Measurements from ENCODE around the gene MDFIC2. TPM values are rescaled to one million over a fixed set of nuclear protein-coding genes. Genes with fewer than 3 reads are reported as not detected.

Gene MDFIC2
- total and polyA plus RNA-seq, 2 of the 13 experiments (the other 11 are each of a cell fraction or from before 2014, with no cell fraction given) = not detected

DNA sequence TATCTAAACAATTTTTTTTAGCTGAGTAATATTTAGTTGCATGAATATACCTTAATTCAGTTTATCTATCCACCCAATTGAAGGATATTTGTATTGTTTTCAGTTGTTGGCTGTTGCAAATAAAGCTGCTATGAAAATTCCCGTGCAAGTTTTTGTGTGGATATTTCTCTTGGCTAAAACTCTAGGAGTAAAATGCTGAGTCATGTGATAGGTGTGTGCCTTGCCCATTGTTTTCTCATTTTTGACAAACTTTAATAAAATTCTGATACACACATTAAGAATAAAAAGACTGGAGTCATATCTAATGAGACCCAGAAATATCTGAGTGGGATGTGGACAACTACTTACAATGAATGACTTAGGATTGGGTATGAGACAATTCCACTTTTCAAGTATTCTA lies 78.6 kb downstream of the MDFIC2 start (continued):
- TF ChIP-seq NFE2L2 (IDR thresholded peaks at IDR 0.05; ENCODE audit: low read length) = peak; percentile 81
- no peak for TF ChIP-seq ZNF790 (CRISPR knock-in tag; IDR thresholded peaks at IDR 0.05; ENCODE audit: borderline replicate concordance)
- peak; percentile 67 to 84 for TF ChIP-seq MAFK (conservative IDR thresholded peaks at IDR 0.05 in 1 of 2, IDR thresholded peaks at IDR 0.05 in 1 of 2; ENCODE audit: low read length in 2 of 2)
- no peak for TF ChIP-seq NR2F2 (IDR thresholded peaks at IDR 0.05; ENCODE audit: borderline replicate concordance, low read depth)

DNA sequence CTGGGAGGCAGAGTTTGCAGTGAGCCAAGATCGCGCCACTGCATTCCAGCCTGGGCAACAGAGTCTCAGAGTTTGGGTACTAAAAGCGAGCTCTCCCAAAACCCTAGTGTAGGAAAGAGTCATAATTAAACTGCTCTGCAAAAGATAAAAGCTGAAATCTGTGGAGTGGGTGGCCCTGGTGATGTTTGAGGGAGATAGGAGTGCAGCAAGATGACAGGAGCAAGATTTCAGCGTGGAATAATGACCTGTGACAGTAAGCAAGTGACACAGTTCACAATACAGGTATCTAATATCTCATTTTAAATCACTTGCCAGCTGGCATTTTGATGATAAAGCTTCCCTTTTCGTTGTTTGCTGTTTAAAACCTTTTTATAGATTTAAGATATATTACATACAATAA lies 79.3 kb downstream of the MDFIC2 start:
- no peaks in the 10 kb centered on the region for H3K79me2 ChIP-seq (ENCODE audit: insufficient read depth, low read length)
- H3K9ac ChIP-seq (ENCODE audit: insufficient read depth, low read depth, low read length) = no peak overlapping the region
- no peaks in the 10 kb centered on the region for H3K9me3 ChIP-seq (ENCODE audit: low read length)
- ATAC-seq (no peak), DNase-seq (ENCODE audit: low spot score) (no peak), FAIRE-seq (no peak)
- POLR2A ChIA-PET = no interaction called here
- CTCF ChIA-PET (ENCODE audit: low intra/inter-chr PET ratio, low total read pairs) = no interaction called here
- H3K4me1 ChIP-seq (ENCODE audit: insufficient read depth, low read length) = no peaks in the 10 kb centered on the region
- in situ Hi-C loops (cut with HindIII; ENCODE audit: extremely low pct_ligation_motif_present, low pct_unique_long_range_greater_than_20kb) = no loop called here
- no peak overlapping the region for H3K4me2 ChIP-seq (ENCODE audit: low read depth, low read length)
- H3K4me3 ChIP-seq (replicated peaks in 1 of 3; ENCODE audit: insufficient read depth in 1 of 3, low read depth in 2 of 3, low read length in 3 of 3) = no peak overlapping the region
- no peaks in the 10 kb centered on the region for H3K36me3 ChIP-seq (replicated peaks in 1 of 2; ENCODE audit: control insufficient read depth in 1 of 2, insufficient read depth in 2 of 2, low read length in 2 of 2)
- no peaks in the 10 kb centered on the region for H4K20me1 ChIP-seq (ENCODE audit: insufficient read depth, low read length)
- 6% methylated on average over 5 of the region's 5 CpGs for WGBS (ENCODE audit: low lambda C conversion rate)
- no peak overlapping the region for H2AFZ ChIP-seq (ENCODE audit: low read length)
- 0 out of 5 replicates have a peak, but pooled peaks cover 1 to 3% of the 10 kb centered on the region in 2 experiments for H3K27me3 ChIP-seq (ENCODE audit: control insufficient read depth in 1 of 2, insufficient read depth in 2 of 2, low read length in 2 of 2)
- no peak overlapping the region for H3K27ac ChIP-seq (ENCODE audit: extremely low read length, insufficient read depth, low read length)
- intact Hi-C loops (cut with micrococcal nuclease; ENCODE audit: unreplicated experiment) = no loop called here
- BruUV-seq (replicated peaks) = no TSS peak
- TF ChIP-seq RFX1 (IDR thresholded peaks at IDR 0.05) = no peak
- no peak for TF ChIP-seq BCL6 (CRISPR knock-in tag; IDR thresholded peaks at IDR 0.05)
- TF ChIP-seq JARID2 (CRISPR knock-in tag; IDR thresholded peaks at IDR 0.05; ENCODE audit: insufficient replicate concordance) = no peak

DNA sequence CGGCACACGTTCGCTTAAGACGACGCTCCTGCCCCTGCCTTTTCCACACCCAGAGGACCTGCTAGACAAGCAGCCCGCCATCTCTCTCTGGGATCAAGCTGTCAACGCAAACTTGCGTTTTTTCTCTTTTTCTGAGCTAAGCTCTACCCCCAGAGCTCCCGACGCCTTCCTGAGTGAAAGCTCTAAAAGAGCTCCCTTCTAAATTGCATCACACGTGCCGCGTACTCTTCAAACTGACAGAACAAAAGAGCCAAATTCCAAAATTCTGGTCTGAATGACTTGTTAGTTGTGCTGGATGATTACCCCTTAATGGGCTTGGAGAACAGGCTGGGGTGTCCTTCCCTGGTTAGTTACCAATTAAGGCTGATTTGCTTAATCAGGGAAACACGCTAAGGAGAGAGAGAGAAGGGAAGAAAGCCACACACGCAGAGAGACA lies 81.2 kb downstream of the MDFIC2 start:
- intact Hi-C loops (cut with micrococcal nuclease; ENCODE audit: unreplicated experiment) (no loop called here), in situ Hi-C loops (cut with HindIII; ENCODE audit: extremely low pct_ligation_motif_present, low pct_unique_long_range_greater_than_20kb) (no loop called here)
- H3K4me3 ChIP-seq (replicated peaks in 1 of 3; ENCODE audit: insufficient read depth in 1 of 3, low read depth in 2 of 3, low read length in 3 of 3) = no peak overlapping the region
- H2AFZ ChIP-seq (ENCODE audit: low read length) = no peak overlapping the region
- no peaks in the 10 kb centered on the region for H3K79me2 ChIP-seq (ENCODE audit: insufficient read depth, low read length)
- H3K9me3 ChIP-seq (ENCODE audit: low read length) = no peaks in the 10 kb centered on the region
- no peak for FAIRE-seq
- ATAC-seq = no peak
- no TSS peak for BruUV-seq (replicated peaks)
- WGBS (ENCODE audit: low lambda C conversion rate) = 27% methylated on average over 14 of the region's 15 CpGs
- no peak for DNase-seq (ENCODE audit: low spot score)
- ChIA-PET POLR2A (no interaction called here), CTCF (ENCODE audit: low intra/inter-chr PET ratio, low total read pairs) (no interaction called here)
- no peak overlapping the region for H3K4me2 ChIP-seq (ENCODE audit: low read depth, low read length)
- no peaks in the 10 kb centered on the region for H3K36me3 ChIP-seq (replicated peaks in 1 of 2; ENCODE audit: control insufficient read depth in 1 of 2, insufficient read depth in 2 of 2, low read length in 2 of 2)
- no peak overlapping the region for H3K9ac ChIP-seq (ENCODE audit: insufficient read depth, low read depth, low read length)
- H3K27ac ChIP-seq (ENCODE audit: extremely low read length, insufficient read depth, low read length) = no peak overlapping the region
- 0 out of 5 replicates have a peak, but pooled peaks cover 1 to 3% of the 10 kb centered on the region in 2 experiments for H3K27me3 ChIP-seq (ENCODE audit: control insufficient read depth in 1 of 2, insufficient read depth in 2 of 2, low read length in 2 of 2)
- no peaks in the 10 kb centered on the region for H4K20me1 ChIP-seq (ENCODE audit: insufficient read depth, low read length)
- no peaks in the 10 kb centered on the region for H3K4me1 ChIP-seq (ENCODE audit: insufficient read depth, low read length)
- TF ChIP-seq KAT8 (CRISPR knock-in tag; IDR thresholded peaks at IDR 0.05) (no peak), TCF7 (IDR thresholded peaks at IDR 0.05; ENCODE audit: low read depth) (no peak), ZSCAN30 (CRISPR knock-in tag; IDR thresholded peaks at IDR 0.05) (no peak), RFXAP (CRISPR knock-in tag; IDR thresholded peaks at IDR 0.05; ENCODE audit: borderline replicate concordance) (no peak), ZNF761 (CRISPR knock-in tag; conservative IDR thresholded peaks at IDR 0.05) (no peak), SIX4 (CRISPR knock-in tag; IDR thresholded peaks at IDR 0.05) (no peak), CBX5 (CRISPR knock-in tag; IDR thresholded peaks at IDR 0.05; ENCODE audit: borderline replicate concordance) (no peak), SMC3 (IDR thresholded peaks at IDR 0.05; ENCODE audit: low read length) (no peak), SCMH1 (CRISPR knock-in tag; IDR thresholded peaks at IDR 0.05; ENCODE audit: borderline replicate concordance) (no peak)
- TF ChIP-seq, protein P1, sequence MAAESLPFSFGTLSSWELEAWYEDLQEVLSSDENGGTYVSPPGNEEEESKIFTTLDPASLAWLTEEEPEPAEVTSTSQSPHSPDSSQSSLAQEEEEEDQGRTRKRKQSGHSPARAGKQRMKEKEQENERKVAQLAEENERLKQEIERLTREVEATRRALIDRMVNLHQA (CRISPR knock-in tag; IDR thresholded peaks at IDR 0.05) = no peak
